CD4-positive, alpha-beta T cell treated with Interleukin-17A for 1 hour (primary cell): Measurements from ENCODE around the gene MITF.

Experiments used
- DNase-seq: peaks from one replicate; pipeline ENCODE4 v3.0.0-alpha.2; 2020

Gene MITF

GRCh38 chr3:69983546-69984265 is 244.4 kb downstream of the MITF start:
- no peak for DNase-seq

DNA sequence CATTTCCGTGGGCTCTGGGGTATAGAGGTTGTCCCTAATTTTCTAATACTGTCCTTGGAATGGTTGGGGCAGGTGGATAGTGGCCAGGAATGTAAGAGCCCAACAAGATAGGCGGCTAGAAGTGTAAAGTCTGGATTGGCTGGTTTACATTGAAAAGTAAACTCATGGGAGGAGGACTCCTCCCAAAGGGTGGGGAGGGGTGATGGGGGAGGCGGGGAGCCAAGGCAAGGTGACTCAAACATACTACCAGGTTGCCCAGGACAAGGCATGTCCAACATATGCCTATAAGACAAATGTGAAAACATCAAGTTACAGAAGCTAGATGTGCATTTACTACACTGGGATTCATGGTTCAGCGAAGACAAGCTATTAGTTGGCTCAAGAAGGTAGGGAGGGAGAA is 246.0 kb downstream of the MITF start:
- no peak for DNase-seq

DNA sequence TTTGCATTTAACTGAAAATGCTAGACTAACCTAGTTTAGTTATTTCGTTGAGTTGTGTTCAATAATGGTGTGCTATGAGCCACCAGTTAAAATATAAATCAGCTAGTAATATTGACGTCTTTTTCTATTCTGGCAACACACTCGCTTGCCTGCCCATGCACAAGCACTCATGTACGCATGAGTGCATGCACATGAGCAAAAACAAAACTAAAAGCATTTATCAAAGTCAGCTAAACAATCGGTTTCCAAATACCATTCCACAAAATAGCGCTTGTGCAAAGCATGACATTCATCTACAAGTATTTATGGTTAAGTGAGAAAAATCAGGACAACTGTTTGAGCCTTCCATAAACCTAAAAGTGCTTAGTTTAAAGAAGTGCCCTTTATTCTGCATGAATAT is 247.2 kb downstream of the MITF start:
- DNase-seq = no peak

DNA sequence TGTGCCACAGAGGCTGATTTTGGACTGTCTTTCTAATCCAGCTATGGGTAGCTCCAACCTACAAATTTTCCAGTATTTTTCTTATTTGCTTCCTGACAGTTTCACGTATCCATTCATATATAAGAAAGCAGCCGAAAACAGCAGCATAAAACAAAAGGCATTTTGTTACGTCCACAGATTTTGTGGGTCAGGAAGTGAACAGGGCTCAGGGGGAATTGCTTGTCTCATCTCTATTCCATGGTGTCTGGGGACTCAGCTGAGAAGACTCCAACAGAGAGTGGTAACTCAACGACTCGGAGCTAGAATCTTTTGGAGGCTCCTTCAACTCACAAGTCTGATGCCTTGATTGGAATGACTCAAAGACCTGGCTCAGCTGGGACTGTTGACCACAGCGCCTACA is 248.6 kb downstream of the MITF start:
- no peak for DNase-seq

DNA sequence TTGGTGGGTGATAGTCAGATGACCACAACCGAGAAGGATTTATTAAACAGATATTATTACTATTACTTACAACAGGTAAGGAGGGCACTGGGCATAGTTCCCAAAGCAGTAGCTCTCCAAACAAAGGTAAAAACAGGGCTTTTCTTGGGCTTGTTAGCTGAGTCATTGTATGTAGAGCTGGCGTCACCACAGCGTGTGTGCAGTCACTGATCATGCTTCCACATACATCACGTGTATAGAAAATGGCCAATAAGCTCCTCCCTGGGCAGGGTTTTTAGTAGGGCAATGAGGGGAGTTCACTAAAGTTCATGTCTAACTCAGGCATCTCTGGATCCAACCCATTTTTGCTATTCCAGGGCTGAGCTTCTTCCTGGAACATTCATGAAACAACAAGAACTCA is 254.5 kb downstream of the MITF start:
- no peak for DNase-seq

DNA sequence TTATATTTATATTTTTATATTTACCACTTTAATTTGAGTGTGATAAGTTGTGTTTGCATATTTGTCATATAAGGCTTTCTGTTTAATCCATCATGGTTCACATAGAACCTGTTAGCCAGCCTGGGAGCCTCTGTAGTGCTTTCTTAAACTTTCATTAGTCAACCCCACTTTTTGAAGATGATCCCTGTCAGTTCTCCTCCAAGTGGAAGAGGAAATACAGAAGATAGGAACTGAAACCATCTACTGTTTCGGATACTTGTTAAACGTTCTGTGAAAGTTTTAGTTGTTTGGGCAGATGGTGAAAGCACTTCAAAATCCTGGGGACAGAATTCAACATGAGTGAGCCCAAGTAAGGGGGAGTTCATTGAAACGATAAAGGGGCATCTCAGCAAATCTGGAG is 255.7 kb downstream of the MITF start:
- no peak for DNase-seq

DNA sequence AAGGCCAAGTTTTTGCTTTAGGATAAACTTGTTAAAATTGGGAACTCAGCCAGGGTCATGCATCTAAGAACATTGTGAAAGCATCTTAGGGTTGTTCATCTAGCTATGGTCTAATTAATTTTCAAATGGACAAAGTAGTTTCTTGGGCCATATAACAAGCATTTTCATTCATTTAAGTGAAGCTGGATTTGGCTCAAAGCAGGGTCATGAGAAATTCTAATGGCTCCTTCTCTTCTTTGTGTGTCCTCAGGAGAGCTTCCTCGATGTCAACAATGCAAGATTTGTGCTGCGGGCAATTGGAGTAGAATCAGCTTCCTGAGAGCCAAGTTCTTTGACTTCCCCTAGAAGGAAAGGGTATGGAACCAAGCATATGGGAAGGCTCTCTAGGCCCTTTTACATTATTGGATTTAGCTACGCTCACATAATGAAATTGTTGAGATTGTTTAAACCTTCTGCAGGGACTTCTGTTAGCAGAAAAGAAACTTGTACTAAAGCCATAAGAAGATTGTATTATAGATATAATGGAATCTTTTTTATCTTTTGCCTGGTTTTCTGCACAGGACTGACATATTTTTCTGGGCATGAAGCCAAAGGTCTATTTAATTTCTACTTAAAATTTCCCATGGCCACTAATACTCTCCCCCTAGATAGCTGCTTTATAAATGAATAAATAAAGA is 258.5 kb downstream of the MITF start:
- no peak for DNase-seq

- no peak for DNase-seq
Measured at GRCh38 chr3:69998759-69999139, 259.5 kb downstream of the MITF start.

- DNase-seq = no peak
Measured at GRCh38 chr3:69999140-70000027, 260.1 kb downstream of the MITF start, which contains the start of gene SAMMSON. Gene SAMMSON (plus strand): TSS chr3:69999733.

GRCh38 chr3:70000028-70000410 is 260.8 kb downstream of the MITF start:
- no peak for DNase-seq

- no peak for DNase-seq
Measured at GRCh38 chr3:70000563-70001081, 261.4 kb downstream of the MITF start.

GRCh38 chr3:70003119-70003518 is 263.9 kb downstream of the MITF start:
- no peak for DNase-seq

DNA sequence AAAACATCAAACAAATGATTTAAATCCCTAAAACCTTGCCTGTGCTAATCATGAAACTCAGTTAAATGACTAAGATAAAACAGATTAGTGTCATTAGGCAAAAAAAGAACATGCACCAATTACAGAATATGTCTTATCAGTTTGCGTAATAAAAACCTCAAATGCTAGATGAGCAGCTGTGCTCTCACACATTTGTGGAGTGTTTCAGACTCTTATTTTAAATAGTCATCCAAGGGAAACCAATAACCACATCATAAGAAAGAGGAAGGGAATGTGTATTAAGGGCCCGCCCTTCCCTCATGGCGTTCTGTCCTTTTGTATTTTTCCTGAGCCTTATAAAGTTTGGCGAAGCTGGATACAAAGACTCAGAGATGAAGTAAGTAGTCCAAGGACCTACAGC is 266.8 kb downstream of the MITF start:
- no peak for DNase-seq

GRCh38 chr3:70010346-70010745 is 271.1 kb downstream of the MITF start:
- DNase-seq = no peak

- no peak for DNase-seq
Measured at GRCh38 chr3:70011582-70011981, 272.3 kb downstream of the MITF start.
